ENCODE results near the gene LMF2.
"Not testable (repeated sequence)": the region's sequence is repeated elsewhere in the genome, so short reads cannot be mapped to it uniquely, and the experiment has no call there.

The LMF2 gene

DNA sequence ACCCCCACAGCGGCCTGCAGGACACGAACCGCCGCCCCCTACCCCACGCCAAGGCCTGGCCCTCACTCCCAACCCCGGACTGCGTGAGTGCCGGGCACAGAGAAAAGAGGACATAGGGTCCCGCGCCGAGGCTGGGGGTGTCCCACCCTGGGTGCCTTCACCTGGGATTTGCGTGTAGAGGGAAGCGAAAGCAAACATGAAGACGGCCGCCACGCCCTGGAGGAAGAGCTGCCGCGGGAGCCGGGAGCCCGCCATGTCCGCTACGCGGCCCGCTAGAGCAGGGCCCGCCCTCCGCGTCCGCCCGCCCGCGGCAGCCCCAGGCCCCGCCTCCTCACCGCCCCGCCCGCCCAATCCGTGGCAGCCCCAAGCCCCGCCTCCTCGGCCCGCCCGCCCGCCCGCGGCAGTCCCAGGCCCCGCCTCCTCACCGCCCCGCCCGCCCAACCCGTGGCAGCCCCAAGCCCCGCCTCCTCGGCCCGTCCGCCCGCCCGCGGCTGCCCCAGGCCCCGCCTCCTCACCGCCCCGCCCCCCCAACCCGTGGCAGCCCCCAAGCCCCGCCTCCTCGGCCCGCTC lies at the start of gene LMF2:
TSS of gene LMF2 (minus strand) at position 282 of the 570 bp plus-strand sequence. CDS start at position 255, 27 bp downstream.
- no peak for FAIRE-seq

GRCh38 chr22:50556703-50557102 lies 49.2 kb upstream of the LMF2 start:
- FAIRE-seq: no peak

- no peak for FAIRE-seq
Observed at GRCh38 chr22:50553310-50553709, 45.8 kb upstream of the LMF2 start.

DNA sequence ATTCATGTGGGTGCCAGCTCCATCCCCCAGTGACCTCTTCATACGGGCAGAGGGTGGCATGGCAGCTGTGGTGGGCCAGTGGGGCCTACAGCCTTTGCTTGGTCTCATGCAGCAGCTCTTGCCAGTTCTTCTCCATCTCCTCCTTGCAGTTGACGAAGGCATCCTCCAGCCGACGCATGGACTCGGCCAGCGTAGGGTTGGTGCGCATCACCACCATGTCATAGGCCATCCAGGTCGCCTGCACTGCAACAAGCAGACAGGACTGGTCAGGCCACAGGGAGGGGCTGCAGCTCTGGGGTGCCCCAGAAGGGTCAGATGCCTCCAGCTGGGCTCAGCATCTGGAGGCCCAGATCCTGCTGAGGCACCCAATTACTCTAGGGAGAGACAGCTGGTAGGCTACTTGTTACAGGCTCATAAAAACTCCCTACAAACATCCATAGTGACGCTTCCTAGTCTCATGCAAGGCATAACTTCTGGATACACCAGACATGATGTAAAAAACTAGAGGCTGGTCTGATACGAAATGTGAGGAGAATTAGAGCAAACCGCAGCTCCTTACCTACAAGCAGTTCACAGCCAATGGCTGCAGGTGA lies 43.8 kb upstream of the LMF2 start:
- FAIRE-seq: no peak

- no peak for FAIRE-seq
Observed at GRCh38 chr22:50550395-50550794, 42.9 kb upstream of the LMF2 start.

GRCh38 chr22:50548921-50549790 lies 41.7 kb upstream of the LMF2 start:
- no peak for FAIRE-seq

- no peak for FAIRE-seq
Observed at GRCh38 chr22:50548040-50548920, 40.8 kb upstream of the LMF2 start.

- FAIRE-seq: no peak
Observed at GRCh38 chr22:50547263-50547985, 39.9 kb upstream of the LMF2 start.

DNA sequence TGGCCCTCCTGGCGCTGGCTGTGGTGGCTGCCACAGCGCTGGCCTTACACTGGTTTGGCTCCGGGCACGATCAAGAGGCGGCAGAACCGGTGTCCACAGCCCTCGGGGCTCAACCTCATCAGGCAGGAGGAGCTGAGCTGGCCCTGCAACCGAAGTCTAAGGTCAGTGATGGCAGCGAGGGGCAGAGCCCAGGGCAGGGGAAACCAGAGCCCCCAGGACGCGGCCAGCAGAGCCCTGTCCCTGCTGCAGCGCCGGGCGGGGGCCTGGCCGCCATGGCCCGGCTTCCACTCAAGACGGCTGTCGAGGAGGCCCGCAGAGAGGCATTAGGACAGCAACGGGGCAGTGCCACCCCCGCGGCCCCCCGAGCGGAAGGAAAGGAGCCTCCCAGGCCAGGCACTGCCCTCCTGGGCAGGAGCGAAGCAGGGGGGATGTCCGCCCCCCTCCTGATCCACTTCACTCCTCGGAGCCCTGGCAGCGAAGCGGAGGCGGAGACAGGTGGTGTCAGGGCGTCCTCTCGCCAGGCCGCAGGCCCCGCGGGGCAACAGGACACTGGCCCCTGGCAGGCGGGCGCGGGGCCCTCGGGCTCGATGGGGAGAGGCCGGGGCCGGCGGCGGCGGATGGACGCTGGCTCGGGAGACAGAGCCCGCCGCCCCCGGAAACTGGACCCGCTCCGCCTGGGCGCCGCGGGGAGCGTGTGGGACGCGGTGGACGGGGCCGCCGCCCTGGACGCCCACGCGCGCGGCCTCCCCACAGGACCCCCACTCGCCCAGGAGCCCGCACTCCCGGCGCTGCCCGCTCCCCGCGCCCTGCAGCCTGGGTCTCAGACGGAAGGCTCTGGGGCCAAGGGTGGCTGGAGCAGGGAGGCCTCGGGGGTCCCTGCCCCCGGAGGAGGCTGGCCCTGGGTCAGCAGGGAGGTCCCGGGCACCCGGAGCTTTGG lies 39.1 kb upstream of the LMF2 start:
- FAIRE-seq: no peak

- FAIRE-seq: no peak
Observed at GRCh38 chr22:50545522-50546325, 38.2 kb upstream of the LMF2 start, which contains the start of gene KLHDC7B. KLHDC7B (plus strand) TSS chr22:50545899; CDS start chr22:50546244, 345 bp downstream.

DNA sequence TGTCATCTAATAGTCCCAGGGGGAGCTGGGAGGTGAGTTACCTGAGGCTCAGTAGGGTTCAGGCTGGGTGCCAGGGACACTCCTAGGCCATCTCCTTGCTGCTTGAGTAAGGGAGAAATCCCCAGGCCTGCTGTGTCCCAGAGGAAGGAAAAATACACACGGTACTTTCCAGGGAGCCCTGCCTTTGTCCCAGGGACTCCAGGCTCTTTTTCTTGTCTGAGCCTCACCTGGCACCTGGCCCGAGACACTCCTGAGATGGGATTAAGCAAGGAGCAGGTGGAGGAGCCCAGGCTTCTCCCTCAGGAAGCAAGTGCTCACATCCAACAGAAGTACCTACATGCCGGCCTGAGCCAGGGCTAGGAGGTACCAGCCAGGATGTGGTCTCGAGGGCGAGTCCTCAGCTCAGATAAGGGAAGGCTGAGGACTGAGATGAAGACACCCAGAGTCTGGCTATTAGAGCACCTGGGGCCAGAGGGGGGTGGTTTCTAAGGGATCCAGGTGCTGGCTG lies 37.3 kb upstream of the LMF2 start:
- FAIRE-seq: no peak

DNA sequence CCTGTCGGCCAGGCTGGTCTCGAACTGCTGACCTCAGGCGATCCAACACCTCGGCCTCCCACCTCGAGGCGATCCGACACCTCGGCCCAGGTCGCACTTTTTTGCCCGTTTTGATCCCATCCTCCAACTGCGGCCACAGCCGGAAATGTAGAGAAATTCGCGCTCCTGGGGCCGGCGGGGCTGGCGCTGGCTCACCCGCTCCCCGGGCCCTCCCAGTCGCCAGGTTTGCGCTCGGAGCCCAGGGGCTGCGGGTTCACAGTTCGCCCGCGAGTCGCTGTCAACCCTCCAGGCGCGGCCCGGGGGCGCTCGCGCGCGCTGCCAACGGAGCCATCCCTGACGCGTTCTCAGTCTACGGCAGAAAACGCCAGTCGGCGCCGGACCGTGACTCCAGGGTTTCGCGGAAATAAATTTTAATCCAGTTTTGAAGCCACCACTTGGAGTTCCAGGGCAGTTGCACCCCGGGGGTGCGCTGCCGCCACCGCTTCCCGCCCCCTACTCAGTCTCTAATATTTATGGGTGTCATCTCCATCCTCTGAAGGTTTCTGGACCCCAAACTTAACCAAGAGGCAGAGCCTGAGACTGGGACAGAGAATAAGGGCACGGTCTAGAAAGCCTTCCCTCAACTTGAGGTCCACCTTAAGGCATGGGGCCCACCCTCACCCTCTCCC lies 36.7 kb upstream of the LMF2 start:
- FAIRE-seq: no peak

GRCh38 chr22:50542416-50542927 lies 35.0 kb upstream of the LMF2 start:
- FAIRE-seq: no peak

- not testable (repeated sequence) for FAIRE-seq
Observed at GRCh38 chr22:50541667-50542026, 34.1 kb upstream of the LMF2 start.

GRCh38 chr22:50540381-50540780 lies 32.9 kb upstream of the LMF2 start:
- no peak for FAIRE-seq

GRCh38 chr22:50537765-50538164 lies 30.3 kb upstream of the LMF2 start:
- no peak for FAIRE-seq

DNA sequence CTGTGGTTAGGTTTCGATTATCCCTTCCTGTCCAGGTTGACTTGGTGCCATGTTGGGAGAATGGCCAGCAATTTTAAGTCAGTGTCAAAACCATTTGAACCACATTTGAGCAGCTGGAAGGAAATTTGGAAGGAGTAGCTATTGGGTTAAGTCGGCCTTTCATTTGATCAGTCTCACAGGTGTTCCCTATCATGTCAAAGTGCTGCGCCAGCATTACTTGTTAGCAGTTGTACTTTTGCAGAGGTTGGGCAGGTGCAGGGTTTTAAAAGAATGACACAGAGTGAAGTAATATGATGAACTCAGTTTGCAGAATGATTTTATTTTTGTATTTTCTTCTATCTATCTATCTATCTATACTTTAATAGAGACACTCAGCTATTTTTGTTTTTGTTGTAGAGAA lies 28.7 kb upstream of the LMF2 start:
- no peak for FAIRE-seq

- no peak for FAIRE-seq
Observed at GRCh38 chr22:50535113-50535512, 27.6 kb upstream of the LMF2 start.
